ENCODE measurements around the gene DISP3.

Gene DISP3

GRCh38 chr1:11516961-11517635 lies 38.1 kb downstream of the DISP3 start:
- no peak for DNase-seq

GRCh38 chr1:11518016-11518701 lies 39.2 kb downstream of the DISP3 start:
- no peak for DNase-seq

GRCh38 chr1:11518791-11519628 lies 40.1 kb downstream of the DISP3 start:
- DNase-seq, result no peak

GRCh38 chr1:11519629-11520031 lies 40.7 kb downstream of the DISP3 start:
- no peak for DNase-seq

GRCh38 chr1:11520531-11521233 lies 41.7 kb downstream of the DISP3 start:
- peak in 1 of 2 donors; percentile 3 for DNase-seq

GRCh38 chr1:11521582-11522399 lies 42.8 kb downstream of the DISP3 start:
- peak in 1 of 2 donors; percentile 7 for DNase-seq

- no peak for DNase-seq
Observed at GRCh38 chr1:11522400-11523235, 43.7 kb downstream of the DISP3 start.

- DNase-seq, result no peak
Observed at GRCh38 chr1:11523261-11523660, 44.3 kb downstream of the DISP3 start.

- no peak for DNase-seq
Observed at GRCh38 chr1:11523746-11524464, 45.0 kb downstream of the DISP3 start.

GRCh38 chr1:11524465-11525150 lies 45.7 kb downstream of the DISP3 start:
- DNase-seq, result no peak

GRCh38 chr1:11525151-11525505 lies 46.2 kb downstream of the DISP3 start:
- no peak for DNase-seq

GRCh38 chr1:11525516-11525915 lies 46.6 kb downstream of the DISP3 start:
- no peak for DNase-seq

GRCh38 chr1:11526071-11526895 lies 47.3 kb downstream of the DISP3 start:
- DNase-seq, result peak in 1 of 2 donors; percentile 3

- DNase-seq, result peak in 1 of 2 donors; percentile 9
Observed at GRCh38 chr1:11527541-11528452, 48.8 kb downstream of the DISP3 start.

GRCh38 chr1:11528611-11529261 lies 49.8 kb downstream of the DISP3 start:
- DNase-seq, result peak in 1 of 2 donors; percentile 3

- DNase-seq, result no peak
Observed at GRCh38 chr1:11529330-11529729, 50.4 kb downstream of the DISP3 start.

All from CD4-positive, alpha-beta T cell treated with Interleukin-4 for 1 hour (primary cell).